ENCODE data around the gene TULP4. TPM values are rescaled to one million over a fixed set of nuclear protein-coding genes. Genes with fewer than 3 reads are reported as not detected.
"Not testable (repeated sequence)": the region's sequence is repeated elsewhere in the genome, so short reads cannot be mapped to it uniquely, and the experiment has no call there.

Gene TULP4
- total RNA-seq, 2 experiments from 2014 or later, result 25.5 to 27.0 TPM

GRCh38 chr6:158323561-158323958 is 11.3 kb downstream of the TULP4 start:
- CTCF ChIA-PET, result no interaction called here
- POLR2A ChIA-PET, result no interaction called here

- ChIA-PET POLR2A (no interaction called here), CTCF (no interaction called here)
Observed at GRCh38 chr6:158324136-158324535, 11.9 kb downstream of the TULP4 start.

- ChIA-PET POLR2A (no interaction called here), CTCF (no interaction called here)
Observed at GRCh38 chr6:158327211-158327610, 14.9 kb downstream of the TULP4 start.

- CTCF ChIA-PET, result no interaction called here
- POLR2A ChIA-PET, result no interaction called here
Observed at GRCh38 chr6:158328952-158329351, 16.7 kb downstream of the TULP4 start.

GRCh38 chr6:158329531-158329930 is 17.3 kb downstream of the TULP4 start:
- ChIA-PET POLR2A (no interaction called here), CTCF (no interaction called here)

GRCh38 chr6:158330016-158330415 is 17.8 kb downstream of the TULP4 start:
- ChIA-PET POLR2A (no interaction called here), CTCF (no interaction called here)

- ChIA-PET POLR2A (no interaction called here), CTCF (no interaction called here)
Observed at GRCh38 chr6:158332237-158332636, 20.0 kb downstream of the TULP4 start.

GRCh38 chr6:158333094-158333493 is 20.8 kb downstream of the TULP4 start:
- ChIA-PET POLR2A (no interaction called here), CTCF (no interaction called here)

- CTCF ChIA-PET, result interaction anchor here (1.3 kb wide), 1 partner anchor 82 kb away, joined by 4 read pairs; no protein-coding TSS in a partner anchor
- POLR2A ChIA-PET, result no interaction called here
Observed at GRCh38 chr6:158334534-158334933, 22.3 kb downstream of the TULP4 start.

GRCh38 chr6:158337332-158337731 is 25.1 kb downstream of the TULP4 start:
- POLR2A ChIA-PET, result no interaction called here
- CTCF ChIA-PET, result no interaction called here

- ChIA-PET POLR2A (no interaction called here), CTCF (no interaction called here)
Observed at GRCh38 chr6:158338311-158339112, 26.2 kb downstream of the TULP4 start.

- CTCF ChIA-PET, POLR2A ChIA-PET: not testable (repeated sequence)
Observed at GRCh38 chr6:158339197-158339596, 26.9 kb downstream of the TULP4 start.

GRCh38 chr6:158340252-158340651 is 28.0 kb downstream of the TULP4 start:
- ChIA-PET CTCF (no interaction called here), POLR2A (no interaction called here)

- CTCF ChIA-PET, result no interaction called here
- POLR2A ChIA-PET, result no interaction called here
Observed at GRCh38 chr6:158344534-158344933, 32.3 kb downstream of the TULP4 start.

- CTCF ChIA-PET, POLR2A ChIA-PET: not testable (repeated sequence)
Observed at GRCh38 chr6:158345444-158345843, 33.2 kb downstream of the TULP4 start.

- ChIA-PET POLR2A (no interaction called here), CTCF (no interaction called here)
Observed at GRCh38 chr6:158347335-158347734, 35.1 kb downstream of the TULP4 start.

- CTCF ChIA-PET, POLR2A ChIA-PET: not testable (repeated sequence)
Observed at GRCh38 chr6:158348737-158349504, 36.7 kb downstream of the TULP4 start.

GRCh38 chr6:158349505-158350275 is 37.4 kb downstream of the TULP4 start:
- POLR2A ChIA-PET, CTCF ChIA-PET: not testable (repeated sequence)

- POLR2A ChIA-PET, result not testable (repeated sequence)
Observed at GRCh38 chr6:158350731-158351130, 38.5 kb downstream of the TULP4 start.

More at GRCh38 chr6:158350731-158351130, 38.5 kb downstream of the TULP4 start:
- CTCF ChIA-PET, result not testable (repeated sequence)
